Nephron progenitor cell (in vitro differentiated cells): ENCODE results near the gene COL4A1.

Experiments
- DNase-seq: peaks from one replicate; pipeline ENCODE4 v3.0.0; 2021
- H3K27ac Mint-ChIP-seq: 2 replicates; pipeline ENCODE4 v1.8.0; 2021; ENCODE audit warnings: mild to moderate bottlenecking, moderate library complexity, mixed read lengths
- H3K27me3 Mint-ChIP-seq: 2 replicates; pipeline ENCODE4 v1.8.0; 2021; ENCODE audit warnings: mild to moderate bottlenecking, low read depth, mixed read lengths; ENCODE audit not compliant: poor library complexity
- H3K36me3 Mint-ChIP-seq: 2 replicates; pipeline ENCODE4 v1.8.0; 2021; ENCODE audit warnings: low read depth, mixed read lengths
- H3K4me1 Mint-ChIP-seq: 2 replicates; pipeline ENCODE4 v1.8.0; 2021; ENCODE audit warnings: mixed read lengths
- H3K4me3 Mint-ChIP-seq: 2 replicates; pipeline ENCODE4 v1.8.0; 2021; ENCODE audit warnings: mild to moderate bottlenecking, moderate library complexity, mixed read lengths
- H3K9me3 Mint-ChIP-seq: 2 replicates; pipeline ENCODE4 v1.8.0; 2021; ENCODE audit warnings: mild to moderate bottlenecking, moderate library complexity, mixed read lengths
- TF ChIP-seq, protein P1 (sequence below): fragments of 200-600 bp; sonication (generic); IDR thresholded peaks from 2 replicates; pipeline ENCODE4 v1.5.0; 2021; ENCODE audit warnings: antibody characterized with exemption

The COL4A1 gene

DNA sequence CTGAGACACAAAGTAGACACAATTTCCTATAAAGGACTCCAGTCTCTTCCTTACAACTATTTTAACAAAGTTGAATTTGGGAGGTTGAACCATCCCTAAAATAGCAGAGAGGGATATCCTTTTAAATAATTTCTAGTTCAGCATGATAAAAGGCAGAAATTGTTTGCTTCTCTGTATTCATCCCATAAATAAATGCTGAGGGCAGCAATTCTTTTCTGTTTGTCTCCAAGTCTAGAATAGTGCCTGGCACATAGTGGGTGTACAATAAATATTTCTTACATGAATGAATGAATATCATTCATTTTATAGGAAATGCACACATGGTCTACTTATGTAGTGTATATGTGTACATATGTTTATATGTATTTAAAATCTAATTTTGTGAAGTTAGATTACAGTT lies 12.3 kb downstream of the COL4A1 start:
- no peak for DNase-seq
- peaks cover 32% of the 10 kb centered on the region for H3K36me3 Mint-ChIP-seq
- no peak overlapping the region for H3K27ac Mint-ChIP-seq
- H3K27me3 Mint-ChIP-seq: no peaks in the 10 kb centered on the region
- TF ChIP-seq, protein P1, sequence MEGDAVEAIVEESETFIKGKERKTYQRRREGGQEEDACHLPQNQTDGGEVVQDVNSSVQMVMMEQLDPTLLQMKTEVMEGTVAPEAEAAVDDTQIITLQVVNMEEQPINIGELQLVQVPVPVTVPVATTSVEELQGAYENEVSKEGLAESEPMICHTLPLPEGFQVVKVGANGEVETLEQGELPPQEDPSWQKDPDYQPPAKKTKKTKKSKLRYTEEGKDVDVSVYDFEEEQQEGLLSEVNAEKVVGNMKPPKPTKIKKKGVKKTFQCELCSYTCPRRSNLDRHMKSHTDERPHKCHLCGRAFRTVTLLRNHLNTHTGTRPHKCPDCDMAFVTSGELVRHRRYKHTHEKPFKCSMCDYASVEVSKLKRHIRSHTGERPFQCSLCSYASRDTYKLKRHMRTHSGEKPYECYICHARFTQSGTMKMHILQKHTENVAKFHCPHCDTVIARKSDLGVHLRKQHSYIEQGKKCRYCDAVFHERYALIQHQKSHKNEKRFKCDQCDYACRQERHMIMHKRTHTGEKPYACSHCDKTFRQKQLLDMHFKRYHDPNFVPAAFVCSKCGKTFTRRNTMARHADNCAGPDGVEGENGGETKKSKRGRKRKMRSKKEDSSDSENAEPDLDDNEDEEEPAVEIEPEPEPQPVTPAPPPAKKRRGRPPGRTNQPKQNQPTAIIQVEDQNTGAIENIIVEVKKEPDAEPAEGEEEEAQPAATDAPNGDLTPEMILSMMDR: no peak
- H3K9me3 Mint-ChIP-seq: no peaks in the 10 kb centered on the region
- H3K4me3 Mint-ChIP-seq: no peak overlapping the region
- H3K4me1 Mint-ChIP-seq: peaks cover 4% of the 10 kb centered on the region

DNA sequence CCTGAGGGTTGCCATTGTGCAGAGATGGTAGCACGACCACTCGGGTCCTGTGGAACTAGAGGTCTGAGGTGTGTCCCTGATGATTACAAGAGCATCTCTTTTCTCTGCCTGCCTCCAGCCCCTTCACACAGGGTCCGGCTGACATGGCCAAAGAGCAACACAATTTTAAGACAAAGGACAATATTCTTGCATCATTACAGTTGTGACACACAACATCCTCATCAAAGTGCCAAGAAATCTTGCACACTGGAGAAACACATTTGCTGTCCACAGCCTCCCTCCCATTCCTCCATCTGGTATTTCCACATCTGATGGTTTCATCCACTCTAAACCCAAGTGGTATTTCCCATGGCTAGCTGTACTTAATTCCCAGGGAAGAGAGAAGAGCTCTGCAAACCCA lies 12.8 kb downstream of the COL4A1 start:
- Mint-ChIP-seq H3K27me3 (no peaks in the 10 kb centered on the region), H3K27ac (no peak overlapping the region), H3K36me3 (peaks cover 37% of the 10 kb centered on the region), H3K9me3 (no peaks in the 10 kb centered on the region), H3K4me3 (no peak overlapping the region), H3K4me1 (peaks cover 7% of the 10 kb centered on the region)
- no peak for DNase-seq
- TF ChIP-seq, protein P1: no peak

DNA sequence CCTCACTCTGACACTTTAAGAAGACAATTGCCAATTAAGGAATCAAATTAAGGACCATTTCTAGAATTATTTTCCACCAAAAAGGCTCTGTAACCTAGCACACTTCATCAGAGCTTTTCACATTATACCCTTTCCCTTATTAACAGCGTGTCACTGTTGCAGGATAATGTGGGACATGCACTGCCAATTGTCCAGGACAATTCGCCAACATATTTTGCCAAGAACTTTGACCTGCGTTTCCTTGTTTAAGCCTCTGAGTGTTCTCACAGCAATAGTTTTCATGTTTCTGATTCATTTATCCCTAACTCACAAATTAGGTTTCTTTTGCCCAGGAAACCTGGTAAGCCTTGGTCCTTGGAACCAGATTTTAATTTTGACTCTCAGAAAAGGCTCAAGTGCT lies 13.3 kb downstream of the COL4A1 start:
- Mint-ChIP-seq H3K9me3 (no peaks in the 10 kb centered on the region), H3K4me3 (no peak overlapping the region), H3K27me3 (no peaks in the 10 kb centered on the region), H3K4me1 (peaks cover 4% of the 10 kb centered on the region), H3K36me3 (peaks cover 42% of the 10 kb centered on the region), H3K27ac (no peak overlapping the region)
- no peak for DNase-seq
- TF ChIP-seq, protein P1: no peak

DNA sequence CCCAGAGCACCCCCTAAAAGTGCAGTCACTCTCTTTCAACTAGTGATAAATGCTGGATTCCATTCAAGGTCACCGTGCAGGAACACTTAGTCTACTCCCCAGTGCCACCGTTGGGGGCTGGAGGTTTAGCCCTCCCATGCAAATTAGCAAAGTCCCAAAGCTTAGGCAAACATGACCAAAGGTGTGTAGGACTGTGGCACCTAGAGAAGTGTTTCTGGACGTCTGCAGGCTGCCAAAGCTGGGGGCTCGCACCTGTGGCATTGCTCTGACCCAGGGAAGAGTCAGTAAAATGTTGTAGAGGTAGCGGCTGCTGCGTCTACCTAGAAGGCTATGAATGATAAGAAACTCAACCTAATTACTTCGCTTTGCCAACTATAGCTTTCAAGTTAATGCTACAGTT lies 13.9 kb downstream of the COL4A1 start:
- no peak overlapping the region for H3K4me3 Mint-ChIP-seq
- H3K27me3 Mint-ChIP-seq: no peaks in the 10 kb centered on the region
- TF ChIP-seq, protein P1: no peak
- peaks cover 3% of the 10 kb centered on the region for H3K4me1 Mint-ChIP-seq
- no peak overlapping the region for H3K27ac Mint-ChIP-seq
- H3K36me3 Mint-ChIP-seq: peaks cover 47% of the 10 kb centered on the region
- no peaks in the 10 kb centered on the region for H3K9me3 Mint-ChIP-seq
- no peak for DNase-seq

DNA sequence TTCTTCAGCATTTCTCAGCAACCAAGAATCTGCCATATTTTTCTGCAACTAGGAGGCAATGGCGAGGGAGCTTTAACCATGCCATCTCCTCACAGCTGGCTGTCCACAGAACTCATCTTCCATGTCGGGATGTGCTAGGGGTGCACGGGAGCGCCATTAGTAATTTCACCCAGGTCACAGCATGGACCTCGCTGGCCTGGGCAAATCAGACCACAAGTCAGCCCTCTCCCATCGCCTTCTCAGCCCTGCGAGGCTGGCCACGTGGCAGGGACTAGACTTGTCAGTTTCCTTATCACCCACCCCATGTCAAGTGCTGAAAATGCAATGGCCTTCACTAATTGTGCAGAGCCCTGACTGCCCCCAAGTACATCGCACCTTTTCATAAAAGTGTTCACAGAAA lies 15.7 kb downstream of the COL4A1 start:
- Mint-ChIP-seq H3K36me3 (peaks cover 53% of the 10 kb centered on the region), H3K27me3 (no peaks in the 10 kb centered on the region), H3K9me3 (no peaks in the 10 kb centered on the region), H3K4me3 (no peak overlapping the region), H3K27ac (no peak overlapping the region), H3K4me1 (peaks cover 14% of the 10 kb centered on the region)
- TF ChIP-seq, protein P1: no peak
- DNase-seq: no peak

DNA sequence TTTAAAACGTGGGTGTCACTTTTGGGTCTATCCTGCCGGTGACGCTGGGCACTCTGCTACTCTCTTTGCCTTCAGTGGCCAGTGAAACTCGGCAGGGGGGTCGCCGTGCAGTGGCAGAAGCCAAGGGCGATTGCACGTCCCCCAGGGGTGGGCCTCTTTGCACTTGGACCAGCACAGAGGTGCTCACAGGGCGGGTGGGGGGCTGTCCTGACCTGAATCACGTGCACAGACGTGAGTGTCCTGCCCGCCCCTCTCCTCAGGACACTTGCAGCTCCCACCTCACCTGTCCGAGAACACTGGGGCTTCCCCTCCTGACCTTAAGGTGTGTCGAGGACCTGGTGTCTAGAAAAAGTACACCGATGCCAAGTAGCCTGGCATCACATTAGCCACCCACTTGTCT lies 16.1 kb downstream of the COL4A1 start:
- Mint-ChIP-seq H3K36me3 (peaks cover 58% of the 10 kb centered on the region), H3K27ac (no peak overlapping the region), H3K27me3 (peaks cover 2% of the 10 kb centered on the region), H3K9me3 (no peaks in the 10 kb centered on the region), H3K4me1 (peaks cover 14% of the 10 kb centered on the region), H3K4me3 (no peak overlapping the region)
- TF ChIP-seq, protein P1: no peak
- no peak for DNase-seq
